Endothelial cell (in vitro differentiated cells): ENCODE measurements around the gene UBXN2A. TPM values are rescaled to one million over a fixed set of nuclear protein-coding genes. Genes with fewer than 3 reads are reported as not detected.

Source experiments
- DNase-seq: peaks from one replicate; pipeline ENCODE4 v3.0.0; 2021; ENCODE audit warnings: low spot score
- H3K27ac Mint-ChIP-seq: one replicate; pipeline ENCODE4 v1.8.0; 2021; ENCODE audit warnings: mixed read lengths, inconsistent platforms; ENCODE audit not compliant: unreplicated experiment
- H3K27me3 Mint-ChIP-seq: one replicate; pipeline ENCODE4 v1.8.0; 2021; ENCODE audit warnings: mild to moderate bottlenecking, moderate library complexity, mixed read lengths, inconsistent platforms; ENCODE audit not compliant: unreplicated experiment
- H3K36me3 Mint-ChIP-seq: one replicate; pipeline ENCODE4 v1.8.0; 2021; ENCODE audit warnings: mild to moderate bottlenecking, low read depth, mixed read lengths, inconsistent platforms; ENCODE audit not compliant: unreplicated experiment
- H3K4me1 Mint-ChIP-seq: one replicate; pipeline ENCODE4 v1.8.0; 2021; ENCODE audit warnings: mild to moderate bottlenecking, mixed read lengths, inconsistent platforms; ENCODE audit not compliant: unreplicated experiment
- H3K4me3 Mint-ChIP-seq: one replicate; pipeline ENCODE4 v1.8.0; 2021; ENCODE audit warnings: mild to moderate bottlenecking, mixed read lengths, inconsistent platforms; ENCODE audit not compliant: unreplicated experiment
- H3K9me3 Mint-ChIP-seq: one replicate; pipeline ENCODE4 v1.8.0; 2021; ENCODE audit warnings: mixed read lengths, inconsistent platforms; ENCODE audit not compliant: unreplicated experiment
- total RNA-seq: library from RNA; stranded (reverse); fragmentation: NEBNext Ultra II Directional; extraction: Animal tissue kit (Norgen Biotek cat#: 25700); gene quantifications from one replicate; pipeline ENCODE4 v1.2.1, GENCODE V29; 2021; ENCODE audit not compliant: unreplicated experiment
- TF ChIP-seq, protein P1 (sequence below): fragments of 200-600 bp; sonication (generic); IDR thresholded peaks from one replicate; pipeline ENCODE4 v1.5.0; 2021; ENCODE audit warnings: antibody characterized with exemption; ENCODE audit not compliant: unreplicated experiment

Gene UBXN2A
- total RNA-seq, 1 donor from 2014 or later: 14.9 TPM

DNA sequence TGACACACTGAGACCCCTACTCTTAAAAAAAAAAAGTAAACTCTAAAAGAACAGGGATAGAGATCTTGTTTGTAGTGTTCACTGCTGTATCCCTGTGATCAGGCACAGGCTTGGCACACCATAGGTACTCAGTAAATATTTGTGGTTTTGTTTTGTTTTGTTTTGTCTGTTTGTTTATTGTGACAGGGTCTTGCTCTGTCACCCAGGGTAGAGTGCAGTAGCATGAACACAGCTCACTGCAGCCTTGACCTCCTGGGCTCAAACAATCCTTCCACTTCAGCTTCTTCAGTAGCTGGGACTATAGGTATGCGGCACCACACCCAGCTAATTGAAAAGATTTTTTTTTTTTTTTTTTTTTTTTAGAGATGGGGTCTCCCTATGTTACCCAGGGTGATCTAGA lies 112.7 kb downstream of the UBXN2A start:
- TF ChIP-seq, protein P1, sequence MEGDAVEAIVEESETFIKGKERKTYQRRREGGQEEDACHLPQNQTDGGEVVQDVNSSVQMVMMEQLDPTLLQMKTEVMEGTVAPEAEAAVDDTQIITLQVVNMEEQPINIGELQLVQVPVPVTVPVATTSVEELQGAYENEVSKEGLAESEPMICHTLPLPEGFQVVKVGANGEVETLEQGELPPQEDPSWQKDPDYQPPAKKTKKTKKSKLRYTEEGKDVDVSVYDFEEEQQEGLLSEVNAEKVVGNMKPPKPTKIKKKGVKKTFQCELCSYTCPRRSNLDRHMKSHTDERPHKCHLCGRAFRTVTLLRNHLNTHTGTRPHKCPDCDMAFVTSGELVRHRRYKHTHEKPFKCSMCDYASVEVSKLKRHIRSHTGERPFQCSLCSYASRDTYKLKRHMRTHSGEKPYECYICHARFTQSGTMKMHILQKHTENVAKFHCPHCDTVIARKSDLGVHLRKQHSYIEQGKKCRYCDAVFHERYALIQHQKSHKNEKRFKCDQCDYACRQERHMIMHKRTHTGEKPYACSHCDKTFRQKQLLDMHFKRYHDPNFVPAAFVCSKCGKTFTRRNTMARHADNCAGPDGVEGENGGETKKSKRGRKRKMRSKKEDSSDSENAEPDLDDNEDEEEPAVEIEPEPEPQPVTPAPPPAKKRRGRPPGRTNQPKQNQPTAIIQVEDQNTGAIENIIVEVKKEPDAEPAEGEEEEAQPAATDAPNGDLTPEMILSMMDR: no peak
- no peak for DNase-seq
- Mint-ChIP-seq H3K9me3 (no peaks in the 10 kb centered on the region), H3K27me3 (peaks cover 4% of the 10 kb centered on the region), H3K27ac (no peak overlapping the region), H3K4me1 (no peaks in the 10 kb centered on the region), H3K4me3 (no peak overlapping the region), H3K36me3 (peaks cover 15% of the 10 kb centered on the region)

Other genes starting within 250 kb of the UBXN2A start
- 23.6 TPM for gene ATAD2B, start 13.3 kb upstream of the UBXN2A start, total RNA-seq
- gene MFSD2B, start 69.6 kb downstream of the UBXN2A start, total RNA-seq: not detected
- 13.4 TPM for gene WDCP, start 106.9 kb downstream of the UBXN2A start, total RNA-seq
- gene FKBP1B, start 109.3 kb downstream of the UBXN2A start, total RNA-seq: 31.1 TPM
- 67.5 TPM for gene SF3B6, start 135.9 kb downstream of the UBXN2A start, total RNA-seq
- 81.5 TPM for gene TP53I3, start 144.4 kb downstream of the UBXN2A start, total RNA-seq
- gene PFN4, start 182.9 kb downstream of the UBXN2A start, total RNA-seq: 1.0 TPM
- gene FAM228B, start 183.0 kb downstream of the UBXN2A start, total RNA-seq: 21.3 TPM
- not detected for gene FAM228A, start 234.6 kb downstream of the UBXN2A start, total RNA-seq